ENCODE results near the gene TMEM147.

DNA sequence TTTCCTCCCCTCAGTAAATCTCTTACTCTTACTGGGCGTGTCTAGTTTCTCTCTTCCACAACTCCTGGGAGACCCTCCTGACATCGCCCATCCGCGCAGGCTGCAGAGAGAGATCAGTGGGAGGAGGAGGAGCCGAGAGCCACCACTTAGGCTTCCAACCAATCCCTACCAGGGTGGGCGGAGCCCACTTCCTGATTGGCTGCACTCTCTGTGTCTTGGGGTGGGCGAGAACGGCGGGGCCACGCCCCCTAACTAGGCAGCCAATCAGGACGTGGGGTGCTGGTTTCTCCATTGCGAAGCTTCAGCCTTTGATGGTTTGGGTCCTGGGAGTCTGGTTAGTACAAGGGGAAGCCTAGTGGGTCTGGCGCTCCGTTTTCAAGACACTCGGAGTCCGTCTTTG lies 40.4 kb downstream of the TMEM147 start, which contains the start of gene PMIS2:
- TF ChIP-seq, protein P1, sequence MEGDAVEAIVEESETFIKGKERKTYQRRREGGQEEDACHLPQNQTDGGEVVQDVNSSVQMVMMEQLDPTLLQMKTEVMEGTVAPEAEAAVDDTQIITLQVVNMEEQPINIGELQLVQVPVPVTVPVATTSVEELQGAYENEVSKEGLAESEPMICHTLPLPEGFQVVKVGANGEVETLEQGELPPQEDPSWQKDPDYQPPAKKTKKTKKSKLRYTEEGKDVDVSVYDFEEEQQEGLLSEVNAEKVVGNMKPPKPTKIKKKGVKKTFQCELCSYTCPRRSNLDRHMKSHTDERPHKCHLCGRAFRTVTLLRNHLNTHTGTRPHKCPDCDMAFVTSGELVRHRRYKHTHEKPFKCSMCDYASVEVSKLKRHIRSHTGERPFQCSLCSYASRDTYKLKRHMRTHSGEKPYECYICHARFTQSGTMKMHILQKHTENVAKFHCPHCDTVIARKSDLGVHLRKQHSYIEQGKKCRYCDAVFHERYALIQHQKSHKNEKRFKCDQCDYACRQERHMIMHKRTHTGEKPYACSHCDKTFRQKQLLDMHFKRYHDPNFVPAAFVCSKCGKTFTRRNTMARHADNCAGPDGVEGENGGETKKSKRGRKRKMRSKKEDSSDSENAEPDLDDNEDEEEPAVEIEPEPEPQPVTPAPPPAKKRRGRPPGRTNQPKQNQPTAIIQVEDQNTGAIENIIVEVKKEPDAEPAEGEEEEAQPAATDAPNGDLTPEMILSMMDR (IDR thresholded peaks at IDR 0.05 in 4 of 5, conservative IDR thresholded peaks at IDR 0.05 in 1 of 5), result no peak
- no peak for TF ChIP-seq POLR2A (IDR thresholded peaks at IDR 0.05)

Data from gastrocnemius medialis (tissue), 4 donors.